TTC549 (cell line): ENCODE results near the gene PSME4.
"Not testable (repeated sequence)": the region's sequence is repeated elsewhere in the genome, so short reads cannot be mapped to it uniquely, and the experiment has no call there.

ENCODE experiments used
- FAIRE-seq: peaks from 2 replicates; lab custom pipeline; 2012; peaks lifted over from hg19 to GRCh38; lab: Jason Lieb, UNC

Gene PSME4

GRCh38 chr2:53964987-53965687 lies 5.7 kb downstream of the PSME4 start:
- FAIRE-seq = no peak

- no peak for FAIRE-seq
These were observed 6.4 kb downstream of the PSME4 start for GRCh38 chr2:53964257-53964952.

- not testable (repeated sequence) for FAIRE-seq
These were observed 9.1 kb downstream of the PSME4 start for GRCh38 chr2:53961478-53962216.

GRCh38 chr2:53960476-53960875 lies 10.3 kb downstream of the PSME4 start:
- no peak for FAIRE-seq

GRCh38 chr2:53958443-53958842 lies 12.3 kb downstream of the PSME4 start:
- FAIRE-seq = no peak

- no peak for FAIRE-seq
These were observed 18.3 kb downstream of the PSME4 start for GRCh38 chr2:53952519-53952918.

GRCh38 chr2:53949457-53949856 lies 21.3 kb downstream of the PSME4 start:
- FAIRE-seq = no peak

- peak; percentile 39 for FAIRE-seq
These were observed 25.3 kb downstream of the PSME4 start for GRCh38 chr2:53945538-53945937.

GRCh38 chr2:53944542-53944941 lies 26.3 kb downstream of the PSME4 start:
- peak; percentile 51 for FAIRE-seq

GRCh38 chr2:53942280-53942679 lies 28.5 kb downstream of the PSME4 start:
- FAIRE-seq = no peak

- FAIRE-seq = no peak
These were observed 29.0 kb downstream of the PSME4 start for GRCh38 chr2:53941749-53942148.

GRCh38 chr2:53939656-53940055 lies 31.1 kb downstream of the PSME4 start:
- FAIRE-seq = no peak

GRCh38 chr2:53938904-53939303 lies 31.9 kb downstream of the PSME4 start:
- FAIRE-seq = no peak

- FAIRE-seq = no peak
These were observed 37.5 kb downstream of the PSME4 start for GRCh38 chr2:53933329-53933728.

GRCh38 chr2:53926321-53926720 lies 44.5 kb downstream of the PSME4 start:
- not testable (repeated sequence) for FAIRE-seq

GRCh38 chr2:53913721-53914120 lies 57.1 kb downstream of the PSME4 start:
- no peak for FAIRE-seq

GRCh38 chr2:53911434-53912189 lies 59.2 kb downstream of the PSME4 start:
- peak; percentile 77 for FAIRE-seq

GRCh38 chr2:53907582-53907981 lies 63.2 kb downstream of the PSME4 start:
- no peak for FAIRE-seq

GRCh38 chr2:53905396-53905795 lies 65.4 kb downstream of the PSME4 start:
- FAIRE-seq = no peak

GRCh38 chr2:53903011-53903410 lies 67.8 kb downstream of the PSME4 start:
- FAIRE-seq = no peak

- no peak for FAIRE-seq
These were observed 69.6 kb downstream of the PSME4 start for GRCh38 chr2:53901192-53901591.

GRCh38 chr2:53896864-53897263 lies 73.9 kb downstream of the PSME4 start:
- no peak for FAIRE-seq
